ENCODE results near the gene SQSTM1. TPM values are rescaled to one million over a fixed set of nuclear protein-coding genes. Genes with fewer than 3 reads are reported as not detected.

Gene SQSTM1
- total and polyA plus RNA-seq, 3 experiments from 2014 or later: 158 to 212 (median 179) TPM

DNA sequence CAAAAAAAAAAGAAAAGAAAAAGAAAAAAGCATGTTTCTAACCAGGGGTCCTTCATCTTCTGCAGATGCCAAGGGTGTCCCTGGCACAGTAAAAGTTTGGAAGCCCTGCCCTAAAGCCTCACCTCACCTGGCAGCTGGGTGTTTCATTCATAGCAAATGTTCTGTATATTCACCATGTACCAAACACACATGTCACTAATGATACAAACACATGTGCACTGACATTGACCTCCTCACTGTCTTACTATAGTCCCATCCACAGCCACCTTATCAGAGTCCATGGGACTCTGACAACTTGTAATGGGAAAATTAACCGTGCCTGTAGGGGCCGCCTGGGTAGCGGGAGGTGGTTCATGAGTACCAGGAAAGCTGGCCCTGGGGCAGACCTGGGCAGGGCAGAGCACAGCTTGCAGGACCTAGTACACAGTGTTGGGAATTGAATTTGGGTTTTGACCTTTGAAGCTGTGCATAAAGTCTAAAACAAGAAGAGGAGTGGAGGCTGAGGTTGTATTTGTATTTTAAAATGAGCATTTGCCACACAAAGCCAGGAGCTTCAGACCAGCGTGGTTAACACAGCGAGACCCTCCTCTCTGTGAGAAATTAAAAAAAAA lies 7.6 kb upstream of the SQSTM1 start:
- peak overlapping the region; percentile 48 for H3K27ac ChIP-seq (ENCODE audit: low read depth, low read length)
- H3K36me3 Mint-ChIP-seq: peaks cover 0 to 17% (median 6%) of the 10 kb centered on the region in 3 donors
- H3K4me3 ChIP-seq (ENCODE audit: low read length): no peak overlapping the region
- H3K36me3 ChIP-seq (ENCODE audit: insufficient read depth, low read length): no peaks in the 10 kb centered on the region
- ChIA-PET CTCF (interaction anchor here (0.9 to 2.3 kb wide), 4 partner anchors 11 to 95 kb away, joined by 3 to 10 read pairs (median 4); no protein-coding TSS in a partner anchor), POLR2A (no interaction called here)
- H3K27me3 ChIP-seq (ENCODE audit: insufficient read depth, low read length, poor library complexity, severe bottlenecking): no peaks in the 10 kb centered on the region
- H3K4me3 Mint-ChIP-seq: peak overlapping the region in 1 of 7 donors; percentile 44
- peaks cover 4 to 15% (median 5%) of the 10 kb centered on the region in 3 donors for H3K4me1 Mint-ChIP-seq
- H3K4me1 ChIP-seq (ENCODE audit: insufficient read depth, low read length): peaks cover under 1% of the 10 kb centered on the region
- H3K9me3 Mint-ChIP-seq: no peaks in the 10 kb centered on the region
- DNase-seq: no peak
- H3K27ac Mint-ChIP-seq: peak overlapping the region in 2 of 8 donors; percentile 27 to 42
- H3K9me3 ChIP-seq (ENCODE audit: low read length): no peaks in the 10 kb centered on the region
- H3K27me3 Mint-ChIP-seq: peaks cover 0 to 3% of the 10 kb centered on the region in 2 donors

DNA sequence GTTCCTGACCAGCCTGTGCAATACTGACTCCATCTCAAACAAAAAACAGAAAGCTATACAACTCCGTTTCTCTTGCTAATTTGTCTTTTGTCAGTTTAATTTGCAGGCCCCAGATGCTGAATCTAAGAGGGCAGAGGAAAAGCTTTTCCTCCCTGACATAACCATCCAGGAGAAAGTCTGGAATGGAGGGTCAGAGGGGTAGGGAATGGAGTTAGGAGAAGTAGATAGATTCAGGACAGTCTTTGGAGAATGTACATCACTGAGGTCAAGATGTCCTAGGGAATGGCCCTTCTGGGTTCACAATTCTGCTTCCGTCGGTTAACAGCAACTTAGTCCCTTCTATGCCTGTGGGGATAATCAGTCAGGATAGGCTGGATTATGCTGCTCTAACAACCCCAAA lies 6.6 kb upstream of the SQSTM1 start:
- peaks cover 0 to 17% (median 6%) of the 10 kb centered on the region in 3 donors for H3K36me3 Mint-ChIP-seq
- peak overlapping the region in 1 of 8 donors; percentile 58 for H3K27ac Mint-ChIP-seq
- peaks cover 0 to 3% of the 10 kb centered on the region in 2 donors for H3K27me3 Mint-ChIP-seq
- H3K9me3 ChIP-seq (ENCODE audit: low read length): no peaks in the 10 kb centered on the region
- H3K4me1 ChIP-seq (ENCODE audit: insufficient read depth, low read length): peaks cover 9% of the 10 kb centered on the region
- peaks cover 12 to 21% (median 12%) of the 10 kb centered on the region in 3 donors for H3K4me1 Mint-ChIP-seq
- no peaks in the 10 kb centered on the region for H3K36me3 ChIP-seq (ENCODE audit: insufficient read depth, low read length)
- H3K4me3 Mint-ChIP-seq: peak overlapping the region in 1 of 7 donors; percentile 66
- H3K4me3 ChIP-seq (ENCODE audit: low read length): no peak overlapping the region
- DNase-seq: no peak
- ChIA-PET POLR2A (interaction anchor here (0.9 kb wide), 1 partner anchor 17 kb away, joined by 3 read pairs; no protein-coding TSS in a partner anchor), CTCF (interaction anchor here (0.8 to 1.2 kb wide), 3 partner anchors 12 to 94 kb away, joined by 3 to 5 read pairs (median 3); no protein-coding TSS in a partner anchor)
- no peaks in the 10 kb centered on the region for H3K27me3 ChIP-seq (ENCODE audit: insufficient read depth, low read length, poor library complexity, severe bottlenecking)
- no peaks in the 10 kb centered on the region for H3K9me3 Mint-ChIP-seq
- H3K27ac ChIP-seq (ENCODE audit: low read depth, low read length): no peak overlapping the region

DNA sequence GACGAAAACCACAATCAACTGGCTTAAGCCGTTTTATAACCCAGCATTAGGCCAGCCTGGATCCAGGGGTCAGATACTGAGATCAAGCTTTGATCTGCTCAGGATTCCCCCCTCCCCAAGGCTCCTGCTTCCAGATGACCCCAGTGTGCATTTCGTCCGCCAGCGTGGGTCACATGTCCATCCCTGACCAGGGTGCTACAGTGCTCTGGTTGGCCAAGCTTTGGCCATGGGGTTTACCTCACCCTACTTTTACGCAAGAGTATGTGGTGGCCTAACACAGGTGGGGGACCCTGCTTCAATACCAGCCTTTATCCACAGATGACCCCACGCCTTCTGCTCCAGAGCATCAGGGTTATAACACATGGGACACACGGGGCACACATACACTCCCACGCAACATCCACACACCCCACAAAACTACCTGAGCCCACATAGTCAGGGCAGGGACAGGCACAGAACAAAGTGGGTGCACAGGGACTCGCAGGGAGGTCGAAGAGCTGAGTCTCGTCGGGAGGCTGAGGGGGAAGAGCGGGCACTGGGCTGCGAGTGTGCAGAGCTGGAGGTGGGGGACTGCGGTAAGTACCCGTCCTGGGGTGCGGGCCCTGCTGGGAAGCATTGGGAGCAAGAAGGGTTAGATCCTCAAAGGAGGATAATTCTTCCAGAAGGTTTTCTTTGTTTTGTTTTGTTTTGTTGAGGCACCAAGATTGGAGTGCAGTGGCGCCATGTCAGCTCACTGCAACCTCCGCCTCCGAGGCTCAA lies 5.0 kb upstream of the SQSTM1 start:
- CTCF ChIA-PET: no interaction called here
- H3K4me3 Mint-ChIP-seq: peak overlapping the region in 5 of 7 donors; percentile 26 to 76 (median 40)
- H3K27me3 Mint-ChIP-seq: peaks cover 0 to 3% of the 10 kb centered on the region in 2 donors
- Histone ChIP-seq H3K4me3 (ENCODE audit: low read length) (no peak overlapping the region), H3K27me3 (ENCODE audit: insufficient read depth, low read length, poor library complexity, severe bottlenecking) (no peaks in the 10 kb centered on the region), H3K4me1 (ENCODE audit: insufficient read depth, low read length) (peaks cover 22% of the 10 kb centered on the region), H3K36me3 (ENCODE audit: insufficient read depth, low read length) (no peaks in the 10 kb centered on the region), H3K27ac (ENCODE audit: low read depth, low read length) (no peak overlapping the region), H3K9me3 (ENCODE audit: low read length) (no peaks in the 10 kb centered on the region)
- H3K36me3 Mint-ChIP-seq: peaks cover 0 to 17% (median 6%) of the 10 kb centered on the region in 3 donors
- peaks cover 19 to 36% (median 19%) of the 10 kb centered on the region in 3 donors for H3K4me1 Mint-ChIP-seq
- no peak for DNase-seq
- H3K27ac Mint-ChIP-seq: peak overlapping the region in 4 of 8 donors; percentile 2 to 91 (median 59)
- POLR2A ChIA-PET: no interaction called here
- no peaks in the 10 kb centered on the region for H3K9me3 Mint-ChIP-seq

DNA sequence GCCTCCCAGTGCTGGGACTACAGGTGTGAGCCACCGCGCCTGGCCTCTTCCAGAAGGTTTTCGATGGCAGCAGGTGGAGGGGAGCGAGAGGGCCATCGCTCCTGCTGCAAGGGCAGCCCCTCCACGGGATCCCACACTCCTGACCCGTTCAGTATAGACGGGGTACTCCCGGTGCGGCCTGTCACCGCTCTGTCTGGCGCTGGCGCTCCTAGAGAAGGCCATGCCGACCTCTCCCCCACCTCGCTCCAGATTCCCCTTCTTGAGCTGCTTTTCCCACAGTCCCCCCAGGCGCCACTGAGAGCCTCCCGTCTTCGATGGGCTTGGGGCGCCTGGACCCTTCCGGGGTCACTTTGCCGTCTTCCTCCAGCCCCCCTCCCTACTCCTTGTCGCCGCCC lies 4.3 kb upstream of the SQSTM1 start:
- Mint-ChIP-seq H3K27ac (peak overlapping the region in 2 of 8 donors; percentile 42 to 90), H3K36me3 (peaks cover 0 to 18% (median 6%) of the 10 kb centered on the region in 3 donors), H3K9me3 (peaks cover 0 to under 1% (median 0%) of the 10 kb centered on the region in 5 donors), H3K27me3 (peaks cover 0 to 4% of the 10 kb centered on the region in 2 donors), H3K4me1 (peaks cover 19 to 36% (median 20%) of the 10 kb centered on the region in 3 donors), H3K4me3 (no peak overlapping the region)
- Histone ChIP-seq H3K4me3 (ENCODE audit: low read length) (no peak overlapping the region), H3K27me3 (ENCODE audit: insufficient read depth, low read length, poor library complexity, severe bottlenecking) (no peaks in the 10 kb centered on the region), H3K9me3 (ENCODE audit: low read length) (no peaks in the 10 kb centered on the region), H3K27ac (ENCODE audit: low read depth, low read length) (no peak overlapping the region), H3K36me3 (ENCODE audit: insufficient read depth, low read length) (no peaks in the 10 kb centered on the region), H3K4me1 (ENCODE audit: insufficient read depth, low read length) (peaks cover 22% of the 10 kb centered on the region)
- ChIA-PET POLR2A (no interaction called here), CTCF (no interaction called here)
- DNase-seq: no peak

DNA sequence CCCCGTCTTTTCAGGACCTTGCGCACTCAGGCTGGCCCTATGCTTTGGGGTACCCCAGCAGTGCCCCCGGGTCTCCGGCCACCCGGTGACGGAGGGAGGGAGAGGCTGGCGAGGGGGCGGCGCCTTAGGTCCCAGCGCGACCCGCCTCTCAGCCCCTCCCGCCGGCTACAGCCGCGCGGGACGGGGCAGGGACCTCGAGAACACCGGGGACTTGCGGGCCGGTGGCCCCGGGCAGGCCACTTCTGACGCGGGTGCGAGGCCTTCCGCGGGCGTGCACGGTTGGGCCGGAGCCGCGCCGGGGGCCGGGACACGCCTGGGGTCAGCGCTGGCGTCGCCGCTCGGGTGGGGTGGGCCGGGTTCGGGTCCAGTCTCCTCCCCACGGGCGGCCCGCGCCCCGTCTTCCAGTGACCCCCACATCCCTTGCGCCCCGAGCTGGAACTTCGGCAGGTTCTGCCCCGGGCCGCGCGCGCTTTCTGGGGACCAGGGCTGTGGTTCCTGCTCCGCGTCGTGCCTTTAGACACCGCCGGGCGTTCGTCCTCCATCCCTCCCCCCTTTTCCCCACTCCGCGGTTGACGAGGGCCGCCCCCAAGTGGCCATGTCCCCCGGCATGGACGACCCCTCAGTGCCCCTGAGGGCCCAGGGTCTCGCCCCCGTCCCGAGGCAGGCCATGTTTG lies 3.8 kb upstream of the SQSTM1 start:
- peaks cover 25% of the 10 kb centered on the region for H3K4me1 ChIP-seq (ENCODE audit: insufficient read depth, low read length)
- no peak overlapping the region for H3K27ac ChIP-seq (ENCODE audit: low read depth, low read length)
- H3K4me3 Mint-ChIP-seq: peak overlapping the region in 4 of 7 donors; percentile 23 to 84 (median 45)
- CTCF ChIA-PET: no interaction called here
- POLR2A ChIA-PET: no interaction called here
- H3K9me3 Mint-ChIP-seq: peaks cover 0 to 4% (median 0%) of the 10 kb centered on the region in 5 donors
- H3K9me3 ChIP-seq (ENCODE audit: low read length): no peaks in the 10 kb centered on the region
- H3K27me3 ChIP-seq (ENCODE audit: insufficient read depth, low read length, poor library complexity, severe bottlenecking): no peaks in the 10 kb centered on the region
- peaks cover 22 to 41% (median 26%) of the 10 kb centered on the region in 3 donors for H3K4me1 Mint-ChIP-seq
- no peaks in the 10 kb centered on the region for H3K36me3 ChIP-seq (ENCODE audit: insufficient read depth, low read length)
- peaks cover 0 to 23% (median 6%) of the 10 kb centered on the region in 3 donors for H3K36me3 Mint-ChIP-seq
- H3K27ac Mint-ChIP-seq: peak overlapping the region in 3 of 8 donors; percentile 90 to 98 (median 96)
- H3K4me3 ChIP-seq (ENCODE audit: low read length): no peak overlapping the region
- DNase-seq: no peak
- peaks cover 0 to 8% of the 10 kb centered on the region in 2 donors for H3K27me3 Mint-ChIP-seq

DNA sequence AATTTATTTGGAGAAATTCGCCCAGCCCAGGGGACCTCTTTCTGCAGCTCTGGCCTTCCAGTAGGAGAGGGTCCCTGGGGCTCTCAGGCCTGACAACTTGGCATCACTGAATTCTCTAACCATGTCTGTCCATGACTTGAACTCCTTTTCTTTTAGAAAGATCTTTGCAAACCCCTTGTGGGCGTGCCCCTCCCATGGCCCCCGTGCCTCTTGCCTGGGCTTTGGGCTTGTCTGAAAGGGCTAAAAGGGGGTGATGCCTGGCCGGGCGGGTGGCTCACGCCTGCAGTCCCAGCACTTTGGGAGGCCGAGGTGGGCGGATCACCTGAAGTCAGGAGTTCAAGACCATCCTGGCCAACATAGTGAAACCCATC lies 3.2 kb upstream of the SQSTM1 start:
- H3K27me3 ChIP-seq (ENCODE audit: insufficient read depth, low read length, poor library complexity, severe bottlenecking): no peaks in the 10 kb centered on the region
- ChIA-PET CTCF (interaction anchor here (1.1 to 1.6 kb wide), 2 partner anchors 14 to 206 kb away, joined by 3 read pairs; no protein-coding TSS in a partner anchor), POLR2A (no interaction called here)
- H3K4me1 Mint-ChIP-seq: peaks cover 27 to 46% (median 31%) of the 10 kb centered on the region in 3 donors
- H3K36me3 Mint-ChIP-seq: peaks cover 0 to 27% (median 6%) of the 10 kb centered on the region in 3 donors
- peak overlapping the region in 5 of 8 donors; percentile 15 to 98 (median 96) for H3K27ac Mint-ChIP-seq
- peaks cover 0 to 4% (median 0%) of the 10 kb centered on the region in 5 donors for H3K9me3 Mint-ChIP-seq
- no peak for DNase-seq
- no peak overlapping the region for H3K27ac ChIP-seq (ENCODE audit: low read depth, low read length)
- H3K9me3 ChIP-seq (ENCODE audit: low read length): no peaks in the 10 kb centered on the region
- peaks cover 0 to 8% of the 10 kb centered on the region in 2 donors for H3K27me3 Mint-ChIP-seq
- H3K4me3 ChIP-seq (ENCODE audit: low read length): no peak overlapping the region
- H3K4me3 Mint-ChIP-seq: peak overlapping the region; percentile 23 to 94 (median 84)
- peaks cover 30% of the 10 kb centered on the region for H3K4me1 ChIP-seq (ENCODE audit: insufficient read depth, low read length)
- no peaks in the 10 kb centered on the region for H3K36me3 ChIP-seq (ENCODE audit: insufficient read depth, low read length)

DNA sequence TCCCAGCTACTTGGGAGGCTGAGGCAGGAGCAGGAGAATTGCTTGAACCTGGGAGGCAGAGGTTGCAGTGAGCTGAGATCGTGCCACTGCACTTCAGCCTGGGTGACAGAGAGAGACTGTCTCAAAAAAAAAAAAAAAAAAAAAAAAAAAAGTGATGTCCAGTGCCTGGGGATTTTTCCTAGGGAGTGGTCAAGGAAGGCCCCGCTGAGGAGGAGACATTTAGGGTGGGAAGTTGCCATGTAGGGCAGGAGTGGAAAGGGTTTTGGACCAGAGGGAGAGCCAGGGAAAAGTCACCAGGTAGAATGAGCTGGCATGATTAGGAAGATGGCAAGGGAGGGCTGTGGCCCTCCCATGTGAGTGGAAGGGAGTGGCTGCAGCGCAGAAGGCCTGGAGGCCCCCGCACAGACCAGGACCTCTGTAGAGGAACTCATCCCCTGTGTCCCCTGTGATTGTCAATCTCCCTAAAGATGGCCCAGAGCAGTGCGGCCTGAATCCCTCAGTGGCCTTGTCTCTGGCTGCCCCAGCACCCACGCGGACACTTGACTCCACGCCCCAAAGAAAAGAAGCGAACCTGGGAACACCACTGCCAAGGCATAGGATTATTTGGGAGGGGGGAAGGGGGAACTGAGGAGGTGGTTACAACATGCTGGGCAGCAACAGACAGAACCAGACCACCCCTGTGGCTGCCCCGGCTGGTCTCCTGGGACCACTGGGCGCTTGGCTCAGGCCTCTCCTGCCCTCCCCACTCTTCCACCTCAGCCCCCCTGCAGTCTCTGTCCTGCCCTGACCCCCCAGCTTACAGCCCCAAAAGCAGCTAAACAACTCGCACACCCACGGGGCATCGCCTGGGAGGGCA lies 2.6 kb upstream of the SQSTM1 start:
- Histone ChIP-seq H3K4me3 (ENCODE audit: low read length) (peak overlapping the region; percentile 43), H3K4me1 (ENCODE audit: insufficient read depth, low read length) (peaks cover 36% of the 10 kb centered on the region), H3K27me3 (ENCODE audit: insufficient read depth, low read length, poor library complexity, severe bottlenecking) (no peaks in the 10 kb centered on the region), H3K36me3 (ENCODE audit: insufficient read depth, low read length) (no peaks in the 10 kb centered on the region), H3K9me3 (ENCODE audit: low read length) (no peaks in the 10 kb centered on the region), H3K27ac (ENCODE audit: low read depth, low read length) (peak overlapping the region; percentile 96)
- CTCF ChIA-PET: interaction anchor here (1.1 to 2.8 kb wide), 3 partner anchors 15 to 207 kb away, joined by 3 to 21 read pairs (median 3); no protein-coding TSS in a partner anchor
- POLR2A ChIA-PET: interaction anchor here (2.9 kb wide), 1 partner anchor 12 kb away, joined by 12 read pairs; no protein-coding TSS in a partner anchor
- DNase-seq: no peak
- Mint-ChIP-seq H3K4me3 (peak overlapping the region; percentile 32 to 94 (median 84)), H3K27me3 (peaks cover 0 to 8% of the 10 kb centered on the region in 2 donors), H3K4me1 (peaks cover 34 to 53% (median 37%) of the 10 kb centered on the region in 3 donors), H3K27ac (peak overlapping the region; percentile 89 to 98 (median 94)), H3K36me3 (peaks cover 0 to 28% (median 4%) of the 10 kb centered on the region in 3 donors), H3K9me3 (peaks cover 0 to 4% (median 0%) of the 10 kb centered on the region in 5 donors)

Data from CD8-positive, alpha-beta memory T cell (primary cell).